ENCODE results near the gene EPM2AIP1.

- no peak for TF ChIP-seq EZH2 (IDR thresholded peaks at IDR 0.05)
- TF ChIP-seq, protein P1, sequence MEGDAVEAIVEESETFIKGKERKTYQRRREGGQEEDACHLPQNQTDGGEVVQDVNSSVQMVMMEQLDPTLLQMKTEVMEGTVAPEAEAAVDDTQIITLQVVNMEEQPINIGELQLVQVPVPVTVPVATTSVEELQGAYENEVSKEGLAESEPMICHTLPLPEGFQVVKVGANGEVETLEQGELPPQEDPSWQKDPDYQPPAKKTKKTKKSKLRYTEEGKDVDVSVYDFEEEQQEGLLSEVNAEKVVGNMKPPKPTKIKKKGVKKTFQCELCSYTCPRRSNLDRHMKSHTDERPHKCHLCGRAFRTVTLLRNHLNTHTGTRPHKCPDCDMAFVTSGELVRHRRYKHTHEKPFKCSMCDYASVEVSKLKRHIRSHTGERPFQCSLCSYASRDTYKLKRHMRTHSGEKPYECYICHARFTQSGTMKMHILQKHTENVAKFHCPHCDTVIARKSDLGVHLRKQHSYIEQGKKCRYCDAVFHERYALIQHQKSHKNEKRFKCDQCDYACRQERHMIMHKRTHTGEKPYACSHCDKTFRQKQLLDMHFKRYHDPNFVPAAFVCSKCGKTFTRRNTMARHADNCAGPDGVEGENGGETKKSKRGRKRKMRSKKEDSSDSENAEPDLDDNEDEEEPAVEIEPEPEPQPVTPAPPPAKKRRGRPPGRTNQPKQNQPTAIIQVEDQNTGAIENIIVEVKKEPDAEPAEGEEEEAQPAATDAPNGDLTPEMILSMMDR (IDR thresholded peaks at IDR 0.05): no peak
Measured at GRCh38 chr3:36991147-36991546, 1.8 kb downstream of the EPM2AIP1 start.
